HCT116 (cell line): ENCODE measurements around the gene CNTF. TPM values are rescaled to one million over a fixed set of nuclear protein-coding genes. Genes with fewer than 3 reads are reported as not detected.

Experiments used
- ATAC-seq: fragments of 200-7000 bp; cut with Tn5 transposase; 2 replicates; pipeline ENCODE4 v1.9.1; 2020; ENCODE audit warnings: mild to moderate bottlenecking, moderate library complexity
- BruUV-seq: library from RNA; stranded (reverse); fragments of 400-500 nt; replicated peaks from 2 replicates; lab custom pipeline; 2021; lab: Mats Ljungman, UMichigan
- CTCF ChIA-PET: fragments of 300-600 bp; sonication (Branson Sonifier 250); formaldehyde crosslinking; loops from one replicate; lab custom pipeline; 2021; ENCODE audit warnings: antibody characterized with exemption; lab: Charles Lee
- POLR2A ChIA-PET: fragments of 300-600, 350-600 bp; sonication (Branson Sonifier 250); formaldehyde crosslinking; loops from one replicate; lab custom pipeline; 2021; ENCODE audit warnings: antibody characterized with exemption; lab: Charles Lee
- RAD21 ChIA-PET, 2 experiments: fragments of 300-600 bp; sonication (Branson Sonifier 250); formaldehyde crosslinking; loops; one replicate each; lab custom pipeline; 2023; ENCODE audit warnings: low total read pairs in 2 of 2; ENCODE audit not compliant: uncharacterized antibody in 2 of 2, unreplicated experiment in 2 of 2, low non-redundant PET in 1 of 2; lab: Charles Lee
- DNase-seq: peaks from one replicate; pipeline ENCODE4 v3.0.0-alpha.2; 2010; ENCODE audit warnings: low read depth, low spot score
- H2AFZ ChIP-seq: fragments of 200-600 bp; shearing (Covaris generic), sonication (generic); 2 replicates; pipeline ENCODE4 v1.6.1; 2017; ENCODE audit warnings: low read depth, mixed run types, mixed read lengths, antibody characterized with exemption, low read length; ENCODE audit not compliant: poor library complexity, severe bottlenecking
- H3K27ac ChIP-seq: 2 replicates; pipeline ENCODE4 v1.5.1; 2012; ENCODE audit warnings: low read depth, low read length
- H3K27me3 ChIP-seq: fragments of 200-600 bp; sonication (generic); 2 replicates; pipeline ENCODE4 v1.6.1; 2016; ENCODE audit warnings: mixed run types, low read length, mixed read lengths; ENCODE audit not compliant: insufficient read depth
- H3K36me3 ChIP-seq, 2 experiments: fragments of 200-500 bp in 1 of 2; fragments of 200-600 bp in 1 of 2; sonication (Bioruptor generic) in 1 of 2; sonication (generic) in 1 of 2; 2 replicates each; pipeline versions ENCODE4 v1.5.1 to v1.6.1; 2014 to 2016; ENCODE audit warnings: low read length in 2 of 2, inconsistent platforms in 1 of 2, mixed read lengths in 1 of 2, mixed run types in 1 of 2; ENCODE audit not compliant: insufficient read depth in 2 of 2, control insufficient read depth in 1 of 2
- H3K4me1 ChIP-seq, 2 experiments: fragments of 200-600 bp in 1 of 2; sonication (generic) in 1 of 2; 2 replicates each; pipeline versions ENCODE4 v1.5.1 to v1.6.1; 2012 to 2017; ENCODE audit warnings: low read length in 2 of 2, inconsistent platforms in 1 of 2, mild to moderate bottlenecking in 1 of 2, mixed read lengths in 1 of 2, mixed run types in 1 of 2, moderate library complexity in 1 of 2; ENCODE audit not compliant: insufficient read depth in 2 of 2, control insufficient read depth in 1 of 2
- H3K4me2 ChIP-seq: fragments of 200-600 bp; sonication (generic); 2 replicates; pipeline ENCODE4 v1.6.1; 2017; ENCODE audit warnings: mixed run types, low read length, mixed read lengths
- H3K4me3 ChIP-seq, 2 experiments: fragments of 200-600 bp in 1 of 2; sonication (generic) in 1 of 2; replicated peaks in 1 of 2; 2 replicates each; pipeline ENCODE4 v1.5.1; 2011 to 2016; ENCODE audit warnings: low read length in 2 of 2, control low read depth in 1 of 2, low read depth in 1 of 2, mild to moderate bottlenecking in 1 of 2, mixed read lengths in 1 of 2, mixed run types in 1 of 2
- H3K79me2 ChIP-seq: fragments of 200-600 bp; sonication (generic); 2 replicates; pipeline ENCODE4 v1.6.1; 2017; ENCODE audit warnings: mild to moderate bottlenecking, mixed run types, low read length, moderate library complexity, mixed read lengths; ENCODE audit not compliant: insufficient read depth
- H3K9ac ChIP-seq: fragments of 200-600 bp; sonication (generic); 2 replicates; pipeline ENCODE4 v1.6.1; 2016; ENCODE audit warnings: low read length, mixed read lengths
- H3K9me2 ChIP-seq: fragments of 200-600 bp; sonication (generic), shearing (Covaris generic); 2 replicates; pipeline ENCODE4 v1.6.1; 2017; ENCODE audit warnings: mixed run types, mild to moderate bottlenecking, moderate library complexity; ENCODE audit not compliant: insufficient read depth
- H3K9me3 ChIP-seq, 2 experiments: fragments of 200-500 bp in 1 of 2; fragments of 200-600 bp in 1 of 2; sonication (Bioruptor generic) in 1 of 2; sonication (generic) in 1 of 2; 2 replicates each; pipeline ENCODE4 v1.6.1; 2014 to 2017; ENCODE audit warnings: low read length in 2 of 2, mixed read lengths in 2 of 2, inconsistent platforms in 1 of 2, low read depth in 1 of 2, mild to moderate bottlenecking in 1 of 2, mixed run types in 1 of 2, moderate library complexity in 1 of 2; ENCODE audit not compliant: control insufficient read depth in 1 of 2, insufficient read depth in 1 of 2
- H4K20me1 ChIP-seq: fragments of 200-600 bp; sonication (generic), shearing (Covaris generic); 2 replicates; pipeline ENCODE4 v1.6.1; 2017; ENCODE audit warnings: mixed run types, mild to moderate bottlenecking, moderate library complexity; ENCODE audit not compliant: insufficient read depth
- CBX3 ChIP-seq: IDR thresholded peaks from 2 replicates; pipeline ENCODE4 v1.6.1; 2012; ENCODE audit warnings: low read depth
- EGR1 ChIP-seq: IDR thresholded peaks from 2 replicates; pipeline ENCODE4 v1.6.1; 2012; ENCODE audit warnings: low read depth
- ELF1 ChIP-seq: IDR thresholded peaks from 2 replicates; pipeline ENCODE4 v1.6.1; 2012; ENCODE audit warnings: low read depth, borderline replicate concordance
- EZH2phosphoT487 ChIP-seq: fragments of 200-600 bp; IDR thresholded peaks from 2 replicates; pipeline ENCODE4 v1.6.1; 2018; ENCODE audit warnings: antibody characterized with exemption, borderline replicate concordance
- FOSL1 ChIP-seq: IDR thresholded peaks from 2 replicates; pipeline ENCODE4 v1.6.1; 2012; ENCODE audit warnings: low read depth
- MAX ChIP-seq: IDR thresholded peaks from 2 replicates; pipeline ENCODE4 v1.6.1; 2012
- POLR2A ChIP-seq: IDR thresholded peaks from 2 replicates; pipeline ENCODE4 v1.7.0; 2011; ENCODE audit warnings: borderline replicate concordance; ENCODE audit not compliant: insufficient read depth, insufficient read length; ENCODE audit errors: extremely low read depth
- POLR2AphosphoS5 ChIP-seq: IDR thresholded peaks from 2 replicates; pipeline ENCODE4 v1.6.1; 2011; ENCODE audit warnings: mild to moderate bottlenecking, low read depth, low read length, moderate library complexity
- SIN3A ChIP-seq: IDR thresholded peaks from 2 replicates; pipeline ENCODE4 v1.6.1; 2012; ENCODE audit warnings: low read depth
- SP1 ChIP-seq: IDR thresholded peaks from 2 replicates; pipeline ENCODE4 v1.6.1; 2012; ENCODE audit warnings: low read depth
- SRF ChIP-seq: IDR thresholded peaks from 2 replicates; pipeline ENCODE4 v1.6.1; 2012; ENCODE audit warnings: low read depth
- intact Hi-C: fragments of 100-400 bp; cut with micrococcal nuclease; formaldehyde crosslinking; loops from 2 replicates; pipeline ENCODE4 v1.10.0; 2022
- total RNA-seq: library from RNA; stranded (reverse); gene quantifications from one replicate; pipeline ENCODE4 v1.2.1, GENCODE V29; 2021; ENCODE audit not compliant: unreplicated experiment
- TF ChIP-seq, protein P1 (sequence below), 3 experiments: fragments of 200-600 bp in 1 of 3; sonication (generic) in 1 of 3; IDR thresholded peaks in 2 of 3; conservative IDR thresholded peaks in 1 of 3; 2 replicates each; pipeline ENCODE4 v1.5.1; 2012 to 2017; ENCODE audit warnings: low read depth in 2 of 3, low read length in 2 of 3, antibody characterized with exemption in 1 of 3, borderline replicate concordance in 1 of 3, control low read depth in 1 of 3, mild to moderate bottlenecking in 1 of 3, mixed read lengths in 1 of 3, mixed run types in 1 of 3, moderate library complexity in 1 of 3; ENCODE audit not compliant: insufficient read depth in 1 of 3

CNTF gene
- total RNA-seq, 1 experiment from 2014 or later = 2.3 TPM

DNA sequence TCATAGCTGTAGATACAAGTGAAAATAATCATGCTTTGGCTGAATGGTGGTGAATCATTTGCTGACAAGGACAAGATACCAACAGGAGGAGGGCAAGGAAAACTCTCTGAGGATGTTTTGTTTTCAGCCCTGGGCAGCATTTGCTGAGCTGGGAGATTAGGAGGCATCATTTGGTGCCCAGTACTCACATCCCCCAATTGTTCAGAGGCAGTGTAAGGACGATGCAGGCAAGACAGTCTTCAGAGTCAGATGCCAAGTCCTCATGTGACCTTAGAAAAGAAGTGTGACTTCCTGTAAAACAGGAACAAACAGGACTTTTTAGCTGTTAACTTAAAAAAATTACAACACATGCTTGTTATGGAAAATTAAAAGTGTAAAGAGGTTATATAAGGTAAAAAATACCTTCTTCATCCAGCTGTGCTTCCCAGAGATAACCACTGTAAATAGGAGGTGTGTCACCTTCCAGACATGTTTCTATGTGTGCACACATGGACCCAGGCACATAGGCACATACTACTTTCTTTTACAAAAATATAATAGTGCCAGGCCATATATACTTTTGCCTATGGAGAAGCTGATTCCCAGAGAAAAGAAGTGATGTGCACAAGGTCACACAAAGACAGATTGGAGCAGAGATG lies 18.0 kb downstream of the CNTF start:
- no peaks in the 10 kb centered on the region for H3K4me1 ChIP-seq
- RAD21 ChIA-PET = no interaction called here
- intact Hi-C loops = no loop called here
- CTCF ChIA-PET = interaction anchor here (3.1 kb wide), 1 partner anchor 11 kb away, joined by 13 read pairs; no protein-coding TSS in a partner anchor
- no peak overlapping the region for H3K4me2 ChIP-seq
- no peaks in the 10 kb centered on the region for H3K36me3 ChIP-seq
- no peak overlapping the region for H3K27ac ChIP-seq
- BruUV-seq = no TSS peak
- H3K9me2 ChIP-seq = no peaks in the 10 kb centered on the region
- H3K4me3 ChIP-seq = no peak overlapping the region
- no peaks in the 10 kb centered on the region for H3K9me3 ChIP-seq
- H2AFZ ChIP-seq = no peak overlapping the region
- H4K20me1 ChIP-seq = no peaks in the 10 kb centered on the region
- no peak overlapping the region for H3K9ac ChIP-seq
- no peaks in the 10 kb centered on the region for H3K27me3 ChIP-seq
- no peak for ATAC-seq
- DNase-seq = no peak
- no peaks in the 10 kb centered on the region for H3K79me2 ChIP-seq
- POLR2A ChIA-PET = no interaction called here
- TF ChIP-seq POLR2A (no peak), SRF (no peak)
- TF ChIP-seq, all 23 proteins: peak for 0

GRCh38 chr11:58641341-58641740 lies 18.9 kb downstream of the CNTF start:
- no TSS peak for BruUV-seq

More at GRCh38 chr11:58641341-58641740, 18.9 kb downstream of the CNTF start:
- RAD21 ChIA-PET = no interaction called here
- Histone ChIP-seq H3K9me3 (no peaks in the 10 kb centered on the region), H3K9me2 (no peaks in the 10 kb centered on the region), H3K27ac (no peak overlapping the region), H3K27me3 (no peaks in the 10 kb centered on the region), H2AFZ (no peak overlapping the region), H3K4me2 (no peak overlapping the region), H4K20me1 (no peaks in the 10 kb centered on the region), H3K9ac (no peak overlapping the region), H3K79me2 (no peaks in the 10 kb centered on the region), H3K36me3 (no peaks in the 10 kb centered on the region), H3K4me1 (no peaks in the 10 kb centered on the region), H3K4me3 (no peak overlapping the region)
- POLR2A ChIA-PET = no interaction called here
- DNase-seq = no peak
- intact Hi-C loops = no loop called here
- no peak for ATAC-seq
- TF ChIP-seq POLR2AphosphoS5 = no peak
- TF ChIP-seq SIN3A = no peak
- TF ChIP-seq SP1 = no peak
- no peak for TF ChIP-seq MAX
- TF ChIP-seq, protein P1, sequence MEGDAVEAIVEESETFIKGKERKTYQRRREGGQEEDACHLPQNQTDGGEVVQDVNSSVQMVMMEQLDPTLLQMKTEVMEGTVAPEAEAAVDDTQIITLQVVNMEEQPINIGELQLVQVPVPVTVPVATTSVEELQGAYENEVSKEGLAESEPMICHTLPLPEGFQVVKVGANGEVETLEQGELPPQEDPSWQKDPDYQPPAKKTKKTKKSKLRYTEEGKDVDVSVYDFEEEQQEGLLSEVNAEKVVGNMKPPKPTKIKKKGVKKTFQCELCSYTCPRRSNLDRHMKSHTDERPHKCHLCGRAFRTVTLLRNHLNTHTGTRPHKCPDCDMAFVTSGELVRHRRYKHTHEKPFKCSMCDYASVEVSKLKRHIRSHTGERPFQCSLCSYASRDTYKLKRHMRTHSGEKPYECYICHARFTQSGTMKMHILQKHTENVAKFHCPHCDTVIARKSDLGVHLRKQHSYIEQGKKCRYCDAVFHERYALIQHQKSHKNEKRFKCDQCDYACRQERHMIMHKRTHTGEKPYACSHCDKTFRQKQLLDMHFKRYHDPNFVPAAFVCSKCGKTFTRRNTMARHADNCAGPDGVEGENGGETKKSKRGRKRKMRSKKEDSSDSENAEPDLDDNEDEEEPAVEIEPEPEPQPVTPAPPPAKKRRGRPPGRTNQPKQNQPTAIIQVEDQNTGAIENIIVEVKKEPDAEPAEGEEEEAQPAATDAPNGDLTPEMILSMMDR (IDR thresholded peaks at IDR 0.05 in 2 of 3, conservative IDR thresholded peaks at IDR 0.05 in 1 of 3; ENCODE audit: borderline replicate concordance in 1 of 3, insufficient read depth in 1 of 3, low read depth in 2 of 3, low read length in 2 of 3) = no peak
- no peak for TF ChIP-seq EZH2phosphoT487
- no peak for TF ChIP-seq FOSL1
- no peak for TF ChIP-seq POLR2A
- TF ChIP-seq CBX3 = no peak
- no peak for TF ChIP-seq ELF1
- no peak for TF ChIP-seq EGR1
- CTCF ChIA-PET = interaction anchor here (1.3 kb wide), 1 partner anchor 12 kb away, joined by 5 read pairs; no protein-coding TSS in a partner anchor
